ENCODE measurements around the gene INCENP. TPM values are rescaled to one million over a fixed set of nuclear protein-coding genes. Genes with fewer than 3 reads are reported as not detected.
"Not testable (repeated sequence)": the region's sequence is repeated elsewhere in the genome, so short reads cannot be mapped to it uniquely, and the experiment has no call there.

The INCENP gene
- total RNA-seq, 6 experiments from 2014 or later = 6.4 to 8.9 (median 7.1) TPM

DNA sequence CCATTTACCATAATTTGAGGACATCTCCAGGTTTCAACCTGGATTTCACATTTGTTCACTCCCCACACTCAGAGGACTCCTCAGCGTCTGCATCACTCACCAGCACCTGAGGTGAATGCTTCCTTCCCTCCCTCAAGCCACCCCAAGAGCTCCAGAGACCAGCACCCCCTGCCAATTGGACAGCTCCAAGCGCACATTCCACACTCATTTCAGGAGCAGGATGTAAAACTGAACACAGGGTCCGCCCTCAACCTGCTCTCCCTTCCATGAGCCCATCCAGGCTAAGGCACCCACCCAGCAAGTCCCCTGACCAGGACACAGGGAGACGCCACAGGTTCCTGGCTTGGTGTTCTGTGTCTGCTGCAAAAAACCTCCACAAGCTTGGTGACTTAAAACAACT is 70.1 kb downstream of the INCENP start:
- no peaks in the 10 kb centered on the region for H3K4me1 ChIP-seq
- intact Hi-C loops (cut with DNase I) = no loop called here
- H3K36me3 ChIP-seq = no peaks in the 10 kb centered on the region
- H3K4me3 ChIP-seq = no peak overlapping the region
- 61% methylated on average over 4 of the region's 4 CpGs for WGBS (ENCODE audit: insufficient coverage, low coverage, low lambda C conversion rate, missing lambda C conversion rate)
- H3K9me3 ChIP-seq = no peaks in the 10 kb centered on the region
- no peaks in the 10 kb centered on the region for H3K27me3 ChIP-seq
- H3K27ac ChIP-seq = no peak overlapping the region
- ATAC-seq (no peak), DNase-seq (no peak)
- TF ChIP-seq, protein P1, sequence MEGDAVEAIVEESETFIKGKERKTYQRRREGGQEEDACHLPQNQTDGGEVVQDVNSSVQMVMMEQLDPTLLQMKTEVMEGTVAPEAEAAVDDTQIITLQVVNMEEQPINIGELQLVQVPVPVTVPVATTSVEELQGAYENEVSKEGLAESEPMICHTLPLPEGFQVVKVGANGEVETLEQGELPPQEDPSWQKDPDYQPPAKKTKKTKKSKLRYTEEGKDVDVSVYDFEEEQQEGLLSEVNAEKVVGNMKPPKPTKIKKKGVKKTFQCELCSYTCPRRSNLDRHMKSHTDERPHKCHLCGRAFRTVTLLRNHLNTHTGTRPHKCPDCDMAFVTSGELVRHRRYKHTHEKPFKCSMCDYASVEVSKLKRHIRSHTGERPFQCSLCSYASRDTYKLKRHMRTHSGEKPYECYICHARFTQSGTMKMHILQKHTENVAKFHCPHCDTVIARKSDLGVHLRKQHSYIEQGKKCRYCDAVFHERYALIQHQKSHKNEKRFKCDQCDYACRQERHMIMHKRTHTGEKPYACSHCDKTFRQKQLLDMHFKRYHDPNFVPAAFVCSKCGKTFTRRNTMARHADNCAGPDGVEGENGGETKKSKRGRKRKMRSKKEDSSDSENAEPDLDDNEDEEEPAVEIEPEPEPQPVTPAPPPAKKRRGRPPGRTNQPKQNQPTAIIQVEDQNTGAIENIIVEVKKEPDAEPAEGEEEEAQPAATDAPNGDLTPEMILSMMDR (IDR thresholded peaks at IDR 0.05) = no peak
- no peak for TF ChIP-seq POLR2A (IDR thresholded peaks at IDR 0.05)

- intact Hi-C loops (cut with DNase I); H3K4me1 ChIP-seq: not testable (repeated sequence)
Measured at GRCh38 chr11:62195010-62195409, 71.2 kb downstream of the INCENP start.

GRCh38 chr11:62195945-62196344 is 72.1 kb downstream of the INCENP start:
- Histone ChIP-seq H3K4me3 (no peak overlapping the region), H3K9me3 (no peaks in the 10 kb centered on the region), H3K27ac (no peak overlapping the region), H3K4me1 (no peaks in the 10 kb centered on the region), H3K27me3 (no peaks in the 10 kb centered on the region), H3K36me3 (no peaks in the 10 kb centered on the region)
- intact Hi-C loops (cut with DNase I) = no loop called here
- WGBS (ENCODE audit: insufficient coverage, low coverage, low lambda C conversion rate, missing lambda C conversion rate) = 54% methylated on average over 7 of the region's 7 CpGs
- TF ChIP-seq POLR2A (IDR thresholded peaks at IDR 0.05) = no peak
- TF ChIP-seq, protein P1 (IDR thresholded peaks at IDR 0.05) = no peak
- ATAC-seq = no peak
- DNase-seq = no peak

More at GRCh38 chr11:62195010-62195409, 71.2 kb downstream of the INCENP start:
- not testable (repeated sequence) for H3K27me3 ChIP-seq, H3K9me3 ChIP-seq, H3K27ac ChIP-seq, DNase-seq, ATAC-seq, H3K4me3 ChIP-seq, H3K36me3 ChIP-seq
- WGBS (ENCODE audit: insufficient coverage, low coverage, low lambda C conversion rate, missing lambda C conversion rate) = 10% methylated on average over 2 of the region's 9 CpGs

DNA sequence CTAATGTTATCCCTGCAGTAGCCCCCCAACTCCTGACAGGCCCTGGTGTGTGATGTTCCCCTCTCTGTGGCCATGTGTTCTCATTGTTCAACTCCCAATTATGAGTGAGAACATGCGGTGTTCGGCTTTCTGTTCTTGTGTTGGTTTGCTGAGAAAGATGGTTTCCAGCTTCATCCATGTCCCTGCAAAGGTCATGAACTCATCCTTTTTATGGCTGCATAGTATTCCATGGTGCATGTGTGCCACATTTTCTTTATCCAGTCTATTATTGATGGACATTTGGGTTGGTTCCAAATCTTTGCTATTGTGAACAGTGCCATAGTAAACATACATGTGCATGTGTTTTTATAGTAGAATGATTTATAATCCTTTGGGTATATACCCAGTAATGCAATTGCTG is 73.6 kb downstream of the INCENP start:
- H3K4me1 ChIP-seq; intact Hi-C loops (cut with DNase I); H3K27me3 ChIP-seq; ATAC-seq; H3K36me3 ChIP-seq; H3K4me3 ChIP-seq; DNase-seq; H3K27ac ChIP-seq; H3K9me3 ChIP-seq: not testable (repeated sequence)
- WGBS (ENCODE audit: insufficient coverage, low coverage, low lambda C conversion rate, missing lambda C conversion rate) = 72% methylated on average over 2 of the region's 2 CpGs

DNA sequence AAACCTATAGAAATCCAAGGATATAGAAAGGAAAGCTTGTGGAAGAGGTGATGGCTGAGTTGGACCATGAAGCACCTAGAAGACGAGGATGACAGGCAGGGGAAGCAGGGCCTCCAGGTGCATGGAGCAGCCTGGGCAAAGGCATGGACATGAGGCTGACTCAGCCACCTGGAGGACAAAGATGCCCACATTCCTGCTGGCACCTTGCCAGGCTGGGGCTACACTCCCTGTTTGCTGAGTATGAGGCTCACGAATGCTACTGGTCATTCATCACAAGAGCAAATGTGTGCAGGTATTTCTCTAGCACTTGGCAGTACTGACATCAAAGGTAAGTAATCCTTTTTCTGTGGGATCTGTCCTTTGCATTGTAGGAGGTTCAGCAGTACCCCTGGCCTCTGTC is 77.6 kb downstream of the INCENP start:
- ATAC-seq (no peak), DNase-seq (no peak)
- TF ChIP-seq POLR2A (IDR thresholded peaks at IDR 0.05) = no peak
- TF ChIP-seq, protein P1 (IDR thresholded peaks at IDR 0.05) = no peak
- 61% methylated on average over 2 of the region's 2 CpGs for WGBS (ENCODE audit: insufficient coverage, low coverage, low lambda C conversion rate, missing lambda C conversion rate)
- Histone ChIP-seq H3K4me1 (no peaks in the 10 kb centered on the region), H3K9me3 (no peaks in the 10 kb centered on the region), H3K27ac (no peak overlapping the region), H3K27me3 (no peaks in the 10 kb centered on the region), H3K36me3 (no peaks in the 10 kb centered on the region), H3K4me3 (no peak overlapping the region)
- intact Hi-C loops (cut with DNase I) = no loop called here

Other genes starting within 250 kb of the INCENP start
- gene FADS3, start 232.5 kb upstream of the INCENP start, total RNA-seq = 10 to 100 TPM; 13.0 to 69.8 (median 22.7) TPM
- gene RAB3IL1, start 206.4 kb upstream of the INCENP start, total RNA-seq = 1 to 10 TPM; 3.2 to 9.1 (median 4.2) TPM
- gene BEST1, start 173.7 kb upstream of the INCENP start, total RNA-seq = 1 to 10 TPM in 3 of 6 experiments, under 1 TPM in 3; 0.55 to 2.3 (median 0.91) TPM
- 1,000 to 10,000 TPM; 1,131 to 2,981 (median 2,140) TPM for gene FTH1, start 156.4 kb upstream of the INCENP start, total RNA-seq
- gene SCGB1D1, start 66.2 kb downstream of the INCENP start, total RNA-seq = not detected
- gene SCGB2A1, start 84.7 kb downstream of the INCENP start, total RNA-seq = not detected
- gene SCGB1D2, start 118.2 kb downstream of the INCENP start, total RNA-seq = not detected
- not detected for gene SCGB2A2, start 146.1 kb downstream of the INCENP start, total RNA-seq
- not detected for gene SCGB1D4, start 175.1 kb downstream of the INCENP start, total RNA-seq
- 10 to 100 TPM in 1 of 6 experiments, 1 to 10 TPM in 5; 1.8 to 28.5 (median 4.7) TPM for gene ASRGL1, start 213.4 kb downstream of the INCENP start, total RNA-seq

Data from right lobe of liver (tissue), 6 donors.